GM19468 (cell line): ENCODE results near the gene CD99.
"Not testable (repeated sequence)": the region's sequence is repeated elsewhere in the genome, so short reads cannot be mapped to it uniquely, and the experiment has no call there.

Experiments
- ATAC-seq: cut with Tn5 transposase; IDR thresholded peaks from one replicate; pipeline ENCODE4 v1.9.1; 2021; ENCODE audit warnings: mild to moderate bottlenecking, moderate library complexity, moderate number of reproducible peaks; ENCODE audit not compliant: unreplicated experiment; ENCODE audit errors: extremely low read depth

The CD99 gene

GRCh38 chrX:2718821-2719220 lies 27.7 kb downstream of the CD99 start:
- no peak for ATAC-seq

GRCh38 chrX:2719774-2720447 lies 28.8 kb downstream of the CD99 start:
- no peak for ATAC-seq

GRCh38 chrX:2723286-2723879 lies 32.3 kb downstream of the CD99 start:
- ATAC-seq, result no peak

GRCh38 chrX:2727264-2727663 lies 36.2 kb downstream of the CD99 start:
- not testable (repeated sequence) for ATAC-seq

- ATAC-seq, result no peak
These were observed 41.0 kb downstream of the CD99 start for GRCh38 chrX:2732076-2732475.

GRCh38 chrX:2732649-2733048 lies 41.6 kb downstream of the CD99 start:
- no peak for ATAC-seq

GRCh38 chrX:2733286-2733685 lies 42.2 kb downstream of the CD99 start:
- ATAC-seq, result no peak

- no peak for ATAC-seq
These were observed 44.2 kb downstream of the CD99 start for GRCh38 chrX:2735270-2735669.

GRCh38 chrX:2740672-2741071 lies 49.6 kb downstream of the CD99 start:
- no peak for ATAC-seq

GRCh38 chrX:2741386-2741785 lies 50.3 kb downstream of the CD99 start:
- ATAC-seq, result no peak

GRCh38 chrX:2746250-2746649 lies 55.2 kb downstream of the CD99 start:
- not testable (repeated sequence) for ATAC-seq

- no peak for ATAC-seq
These were observed 57.2 kb downstream of the CD99 start for GRCh38 chrX:2748171-2748814.

- ATAC-seq, result no peak
These were observed 57.7 kb downstream of the CD99 start for GRCh38 chrX:2748815-2749188.

GRCh38 chrX:2751291-2751690 lies 60.2 kb downstream of the CD99 start:
- ATAC-seq, result no peak

- not testable (repeated sequence) for ATAC-seq
These were observed 60.8 kb downstream of the CD99 start, which contains the start of gene XG for GRCh38 chrX:2751874-2752300. XG (plus strand) TSS chrX:2752040; CDS start chrX:2752275, 235 bp downstream.

- ATAC-seq, result not testable (repeated sequence)
These were observed 61.3 kb downstream of the CD99 start for GRCh38 chrX:2752441-2752840.

GRCh38 chrX:2755163-2755715 lies 64.1 kb downstream of the CD99 start:
- not testable (repeated sequence) for ATAC-seq

- ATAC-seq, result no peak
These were observed 65.5 kb downstream of the CD99 start for GRCh38 chrX:2756548-2756947.

GRCh38 chrX:2761246-2761645 lies 70.2 kb downstream of the CD99 start:
- ATAC-seq, result no peak

- ATAC-seq, result not testable (repeated sequence)
These were observed 71.6 kb downstream of the CD99 start for GRCh38 chrX:2762671-2763070.
